ENCODE measurements around the gene RBKS. TPM values are rescaled to one million over a fixed set of nuclear protein-coding genes. Genes with fewer than 3 reads are reported as not detected.

RBKS gene
- polyA plus RNA-seq, 4 donors = 19.8 to 72.0 (median 33.2) TPM

DNA sequence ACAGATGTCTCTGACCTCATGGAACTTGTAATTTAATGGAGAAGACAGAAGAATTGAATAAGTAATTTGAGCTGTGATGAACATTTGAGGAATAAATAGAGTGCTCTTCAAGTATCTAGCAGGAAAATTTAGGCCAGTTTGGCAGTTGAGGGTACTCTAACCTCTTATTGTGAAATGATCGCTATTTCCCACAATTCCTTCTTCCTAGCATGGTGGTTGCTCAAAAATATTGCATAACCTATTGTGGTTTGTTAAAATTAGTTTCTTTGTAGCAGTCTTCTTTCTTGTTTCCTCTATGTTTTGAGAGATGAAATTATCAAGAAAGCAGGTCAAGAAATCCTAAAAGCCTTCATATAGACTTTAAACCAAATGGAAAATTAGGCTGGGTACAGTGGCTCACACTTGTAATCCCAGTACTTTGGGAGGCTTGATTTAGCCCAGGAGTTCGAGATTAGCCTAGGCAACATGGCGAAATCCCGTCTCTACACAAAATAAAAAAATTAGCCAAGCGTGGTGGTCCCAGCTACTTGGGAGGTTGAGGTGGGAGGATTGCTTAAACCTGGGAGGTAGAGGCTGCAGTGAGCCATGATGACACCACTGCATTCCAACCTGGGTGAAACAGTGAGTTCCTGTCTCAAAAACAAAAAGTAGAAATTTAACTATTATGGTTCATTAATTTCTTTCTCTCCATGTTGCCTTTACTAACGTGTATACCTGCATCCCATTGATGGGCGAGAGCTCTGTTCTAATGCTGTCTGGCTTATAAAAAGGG, 58.7 kb downstream of the RBKS start:
- Histone ChIP-seq H3K4me1 (ENCODE audit: control insufficient read depth in 3 of 3, insufficient read depth in 2 of 3, low read depth in 1 of 3, low read length in 2 of 3) (no peaks in the 10 kb centered on the region), H3K27ac (ENCODE audit: low read depth in 1 of 3, low read length in 2 of 3) (no peak overlapping the region), H3K27me3 (ENCODE audit: control insufficient read depth in 3 of 3, insufficient read depth in 3 of 3, low read length in 3 of 3) (no peaks in the 10 kb centered on the region), H3K4me3 (ENCODE audit: low read depth in 1 of 3, low read length in 3 of 3) (no peak overlapping the region), H3K36me3 (ENCODE audit: control insufficient read depth in 3 of 3, insufficient read depth in 2 of 3, low read depth in 1 of 3, low read length in 3 of 3) (peaks cover 2 to 20% (median 6%) of the 10 kb centered on the region in 3 donors), H3K9me3 (ENCODE audit: control insufficient read depth in 2 of 2, insufficient read depth in 1 of 2, low read depth in 1 of 2, low read length in 1 of 2) (peaks cover 0 to 4% of the 10 kb centered on the region in 2 donors)
- WGBS, 3 donors = 87 to 96% (median 91%) methylated on average over 7 of the region's 7 CpGs
- no peak for FAIRE-seq
- DNase-seq = no peak

GRCh38 chr2:27830656-27831055, 59.5 kb downstream of the RBKS start:
- H3K4me1 ChIP-seq (ENCODE audit: control insufficient read depth in 3 of 3, insufficient read depth in 2 of 3, low read depth in 1 of 3, low read length in 2 of 3) = no peaks in the 10 kb centered on the region
- WGBS, 3 donors = 91 to 95% (median 94%) methylated on average over 4 of the region's 4 CpGs
- peaks cover 0 to 4% of the 10 kb centered on the region in 2 donors for H3K9me3 ChIP-seq (ENCODE audit: control insufficient read depth in 2 of 2, insufficient read depth in 1 of 2, low read depth in 1 of 2, low read length in 1 of 2)
- DNase-seq (no peak), FAIRE-seq (no peak)
- H3K27me3 ChIP-seq (ENCODE audit: control insufficient read depth in 3 of 3, insufficient read depth in 3 of 3, low read length in 3 of 3) = no peaks in the 10 kb centered on the region
- no peak overlapping the region for H3K27ac ChIP-seq (ENCODE audit: low read depth in 1 of 3, low read length in 2 of 3)
- H3K36me3 ChIP-seq (ENCODE audit: control insufficient read depth in 3 of 3, insufficient read depth in 2 of 3, low read depth in 1 of 3, low read length in 3 of 3) = peaks cover 2 to 15% (median 7%) of the 10 kb centered on the region in 3 donors
- no peak overlapping the region for H3K4me3 ChIP-seq (ENCODE audit: low read depth in 1 of 3, low read length in 3 of 3)

DNA sequence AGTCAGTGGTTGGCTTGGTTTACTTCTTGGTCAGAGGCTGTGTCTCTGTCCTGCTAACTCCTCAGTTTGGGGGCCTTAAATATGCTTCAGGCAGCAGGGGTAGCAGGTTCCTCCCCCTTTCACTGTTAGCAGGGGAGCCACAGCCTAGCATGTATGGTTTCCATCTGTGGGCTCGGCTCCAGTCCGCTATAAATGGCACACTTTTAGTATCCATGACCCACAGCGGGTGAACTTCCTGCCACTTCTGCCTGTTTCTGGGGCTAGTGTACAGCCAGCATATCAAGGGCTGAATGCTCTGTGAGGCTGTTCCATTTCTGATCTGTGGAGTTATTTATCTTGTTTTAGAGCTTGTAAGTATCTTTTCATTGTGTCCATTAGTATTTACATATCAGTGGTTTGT, 60.4 kb downstream of the RBKS start:
- Histone ChIP-seq H3K9me3 (ENCODE audit: control insufficient read depth in 2 of 2, insufficient read depth in 1 of 2, low read depth in 1 of 2, low read length in 1 of 2) (peaks cover 0 to 5% of the 10 kb centered on the region in 2 donors), H3K27ac (ENCODE audit: low read depth in 1 of 3, low read length in 2 of 3) (no peak overlapping the region), H3K27me3 (ENCODE audit: control insufficient read depth in 3 of 3, insufficient read depth in 3 of 3, low read length in 3 of 3) (no peaks in the 10 kb centered on the region), H3K4me1 (ENCODE audit: control insufficient read depth in 3 of 3, insufficient read depth in 2 of 3, low read depth in 1 of 3, low read length in 2 of 3) (no peaks in the 10 kb centered on the region), H3K36me3 (ENCODE audit: control insufficient read depth in 3 of 3, insufficient read depth in 2 of 3, low read depth in 1 of 3, low read length in 3 of 3) (peaks cover 2 to 18% (median 9%) of the 10 kb centered on the region in 3 donors), H3K4me3 (ENCODE audit: low read depth in 1 of 3, low read length in 3 of 3) (no peak overlapping the region)
- FAIRE-seq (no peak), DNase-seq (no peak)
- WGBS, 3 donors = 81 to 98% (median 94%) methylated on average over 3 of the region's 3 CpGs

DNA sequence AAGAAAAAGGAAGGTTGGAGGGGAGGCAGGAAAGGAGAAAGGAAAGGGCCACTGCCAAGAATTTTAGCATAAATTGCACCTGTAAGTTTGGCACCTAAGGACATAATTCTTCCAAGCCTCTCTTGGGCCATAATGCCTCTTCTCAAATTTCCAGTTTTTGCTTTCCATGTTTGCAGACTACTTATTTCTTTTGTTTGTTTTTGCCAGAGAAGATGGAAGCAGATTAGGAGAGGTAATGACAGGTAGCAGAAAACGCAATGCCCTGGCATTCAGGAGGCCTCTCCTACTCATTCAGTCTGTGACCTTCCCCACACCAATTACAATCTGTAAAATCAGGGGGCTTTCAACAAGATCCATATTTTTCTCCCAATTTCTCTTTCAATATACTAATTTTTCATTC, 61.9 kb downstream of the RBKS start:
- DNase-seq (no peak), FAIRE-seq (no peak)
- H3K4me1 ChIP-seq (ENCODE audit: control insufficient read depth in 3 of 3, insufficient read depth in 2 of 3, low read depth in 1 of 3, low read length in 2 of 3) = no peaks in the 10 kb centered on the region
- peaks cover 0 to 8% of the 10 kb centered on the region in 2 donors for H3K9me3 ChIP-seq (ENCODE audit: control insufficient read depth in 2 of 2, insufficient read depth in 1 of 2, low read depth in 1 of 2, low read length in 1 of 2)
- H3K4me3 ChIP-seq (ENCODE audit: low read depth in 1 of 3, low read length in 3 of 3) = no peak overlapping the region
- 76 to 86% (median 85%) methylated on average over 1 of the region's 1 CpG for WGBS, 3 donors
- H3K27me3 ChIP-seq (ENCODE audit: control insufficient read depth in 3 of 3, insufficient read depth in 3 of 3, low read length in 3 of 3) = no peaks in the 10 kb centered on the region
- no peak overlapping the region for H3K27ac ChIP-seq (ENCODE audit: low read depth in 1 of 3, low read length in 2 of 3)
- peaks cover 2 to 20% (median 9%) of the 10 kb centered on the region in 3 donors for H3K36me3 ChIP-seq (ENCODE audit: control insufficient read depth in 3 of 3, insufficient read depth in 2 of 3, low read depth in 1 of 3, low read length in 3 of 3)

DNA sequence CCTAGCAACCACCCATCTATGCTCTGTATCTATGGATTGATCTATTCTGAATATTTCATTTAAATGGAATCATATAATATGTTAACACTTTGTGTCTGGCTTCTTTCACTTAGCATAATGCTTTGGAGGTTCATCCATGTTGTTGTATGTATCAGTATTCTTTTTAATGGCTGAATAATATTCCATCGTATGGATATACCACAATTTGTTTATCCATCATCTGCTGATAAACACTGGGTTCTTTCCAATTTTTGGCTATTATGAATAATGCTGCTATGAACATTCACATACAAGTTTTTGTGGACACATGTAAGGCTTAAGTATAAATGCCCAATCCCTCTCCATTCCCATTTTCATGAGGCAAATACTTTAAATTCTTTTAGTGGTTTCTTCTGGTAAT, 65.8 kb downstream of the RBKS start:
- Histone ChIP-seq H3K27ac (ENCODE audit: low read depth in 1 of 3, low read length in 2 of 3) (no peak overlapping the region), H3K9me3 (ENCODE audit: control insufficient read depth in 2 of 2, insufficient read depth in 1 of 2, low read depth in 1 of 2, low read length in 1 of 2) (peaks cover 0 to 4% of the 10 kb centered on the region in 2 donors), H3K4me1 (ENCODE audit: control insufficient read depth in 3 of 3, insufficient read depth in 2 of 3, low read depth in 1 of 3, low read length in 2 of 3) (peaks cover 0 to 7% (median 0%) of the 10 kb centered on the region in 3 donors), H3K27me3 (ENCODE audit: control insufficient read depth in 3 of 3, insufficient read depth in 3 of 3, low read length in 3 of 3) (no peaks in the 10 kb centered on the region), H3K4me3 (ENCODE audit: low read depth in 1 of 3, low read length in 3 of 3) (no peak overlapping the region), H3K36me3 (ENCODE audit: control insufficient read depth in 3 of 3, insufficient read depth in 2 of 3, low read depth in 1 of 3, low read length in 3 of 3) (peaks cover 2 to 14% (median 12%) of the 10 kb centered on the region in 3 donors)
- DNase-seq = no peak
- FAIRE-seq = no peak
- WGBS, 3 donors = 94 to 99% (median 97%) methylated on average over 1 of the region's 1 CpG

DNA sequence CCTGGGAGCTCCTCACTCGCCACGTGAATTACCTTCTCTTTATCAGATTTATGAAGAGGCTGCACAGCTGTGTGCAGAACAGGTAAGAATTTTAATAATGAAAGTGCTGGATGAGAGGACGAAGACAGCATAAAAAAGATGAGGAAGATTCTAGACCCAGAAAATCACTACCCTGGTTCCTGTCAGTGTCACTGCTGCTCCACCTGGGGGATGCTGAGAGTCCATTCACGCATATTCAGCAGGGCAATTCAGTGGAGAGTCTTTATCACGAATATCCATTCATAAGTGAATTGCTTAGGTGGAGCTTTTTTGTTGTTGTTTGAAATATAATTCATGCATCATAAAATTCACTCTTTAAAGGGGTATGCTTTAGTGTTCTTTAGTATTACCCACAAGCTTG, 66.6 kb downstream of the RBKS start:
- H3K4me3 ChIP-seq (ENCODE audit: low read depth in 1 of 3, low read length in 3 of 3) = no peak overlapping the region
- no peak overlapping the region for H3K27ac ChIP-seq (ENCODE audit: low read depth in 1 of 3, low read length in 2 of 3)
- peaks cover 1 to 7% of the 10 kb centered on the region in 2 donors for H3K9me3 ChIP-seq (ENCODE audit: control insufficient read depth in 2 of 2, insufficient read depth in 1 of 2, low read depth in 1 of 2, low read length in 1 of 2)
- peaks cover 2 to 15% (median 12%) of the 10 kb centered on the region in 3 donors for H3K36me3 ChIP-seq (ENCODE audit: control insufficient read depth in 3 of 3, insufficient read depth in 2 of 3, low read depth in 1 of 3, low read length in 3 of 3)
- WGBS, 3 donors = 87 to 93% (median 88%) methylated on average over 5 of the region's 5 CpGs
- no peak for DNase-seq
- H3K27me3 ChIP-seq (ENCODE audit: control insufficient read depth in 3 of 3, insufficient read depth in 3 of 3, low read length in 3 of 3) = no peaks in the 10 kb centered on the region
- H3K4me1 ChIP-seq (ENCODE audit: control insufficient read depth in 3 of 3, insufficient read depth in 2 of 3, low read depth in 1 of 3, low read length in 2 of 3) = peaks cover 0 to 7% (median 0%) of the 10 kb centered on the region in 3 donors
- FAIRE-seq = no peak

GRCh38 chr2:27823135-27823534, 67.1 kb downstream of the RBKS start:
- DNase-seq (no peak), FAIRE-seq (no peak)
- no peak overlapping the region for H3K4me3 ChIP-seq (ENCODE audit: low read depth in 1 of 3, low read length in 3 of 3)
- H3K27ac ChIP-seq (ENCODE audit: low read depth in 1 of 3, low read length in 2 of 3) = no peak overlapping the region
- H3K4me1 ChIP-seq (ENCODE audit: control insufficient read depth in 3 of 3, insufficient read depth in 2 of 3, low read depth in 1 of 3, low read length in 2 of 3) = peaks cover 0 to 7% (median 0%) of the 10 kb centered on the region in 3 donors
- 78 to 93% (median 89%) methylated on average over 5 of the region's 5 CpGs for WGBS, 3 donors
- H3K36me3 ChIP-seq (ENCODE audit: control insufficient read depth in 3 of 3, insufficient read depth in 2 of 3, low read depth in 1 of 3, low read length in 3 of 3) = peaks cover under 1 to 17% (median 12%) of the 10 kb centered on the region in 3 donors
- H3K9me3 ChIP-seq (ENCODE audit: control insufficient read depth in 2 of 2, insufficient read depth in 1 of 2, low read depth in 1 of 2, low read length in 1 of 2) = peaks cover 1 to 7% of the 10 kb centered on the region in 2 donors
- no peaks in the 10 kb centered on the region for H3K27me3 ChIP-seq (ENCODE audit: control insufficient read depth in 3 of 3, insufficient read depth in 3 of 3, low read length in 3 of 3)

DNA sequence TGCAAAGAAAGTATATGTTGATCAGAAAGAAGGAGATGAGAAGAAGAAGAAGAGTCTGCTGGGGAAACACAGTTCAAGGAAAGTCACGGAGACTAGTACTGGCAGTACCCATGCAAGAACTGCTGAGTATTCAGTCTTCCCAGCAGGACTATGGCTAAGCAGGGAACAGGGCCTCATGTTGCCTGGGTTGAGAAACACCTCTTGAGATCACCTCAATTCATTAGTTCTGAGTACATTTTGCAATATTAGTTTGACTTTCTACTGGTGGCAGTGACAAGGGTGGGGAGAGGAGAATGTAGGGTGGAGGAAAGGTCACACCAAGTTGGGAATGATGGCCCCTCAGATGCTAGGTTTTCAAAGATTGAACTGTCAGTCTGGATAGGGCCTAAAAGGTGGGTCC, 68.1 kb downstream of the RBKS start:
- no peaks in the 10 kb centered on the region for H3K27me3 ChIP-seq (ENCODE audit: control insufficient read depth in 3 of 3, insufficient read depth in 3 of 3, low read length in 3 of 3)
- H3K27ac ChIP-seq (ENCODE audit: low read depth in 1 of 3, low read length in 2 of 3) = peak overlapping the region in 1 of 3 donors; percentile 50
- FAIRE-seq = no peak
- H3K9me3 ChIP-seq (ENCODE audit: control insufficient read depth in 2 of 2, insufficient read depth in 1 of 2, low read depth in 1 of 2, low read length in 1 of 2) = peaks cover 1 to 7% of the 10 kb centered on the region in 2 donors
- WGBS, 3 donors = 96 to 100% (median 96%) methylated on average over 1 of the region's 1 CpG
- H3K4me1 ChIP-seq (ENCODE audit: control insufficient read depth in 3 of 3, insufficient read depth in 2 of 3, low read depth in 1 of 3, low read length in 2 of 3) = peaks cover 0 to 7% (median 0%) of the 10 kb centered on the region in 3 donors
- peak in 1 of 2 donors; percentile 60 for DNase-seq
- no peak overlapping the region for H3K4me3 ChIP-seq (ENCODE audit: low read depth in 1 of 3, low read length in 3 of 3)
- H3K36me3 ChIP-seq (ENCODE audit: control insufficient read depth in 3 of 3, insufficient read depth in 2 of 3, low read depth in 1 of 3, low read length in 3 of 3) = peaks cover 0 to 15% (median 15%) of the 10 kb centered on the region in 3 donors
